ENCODE measurements around the gene NPHP4.

DNA sequence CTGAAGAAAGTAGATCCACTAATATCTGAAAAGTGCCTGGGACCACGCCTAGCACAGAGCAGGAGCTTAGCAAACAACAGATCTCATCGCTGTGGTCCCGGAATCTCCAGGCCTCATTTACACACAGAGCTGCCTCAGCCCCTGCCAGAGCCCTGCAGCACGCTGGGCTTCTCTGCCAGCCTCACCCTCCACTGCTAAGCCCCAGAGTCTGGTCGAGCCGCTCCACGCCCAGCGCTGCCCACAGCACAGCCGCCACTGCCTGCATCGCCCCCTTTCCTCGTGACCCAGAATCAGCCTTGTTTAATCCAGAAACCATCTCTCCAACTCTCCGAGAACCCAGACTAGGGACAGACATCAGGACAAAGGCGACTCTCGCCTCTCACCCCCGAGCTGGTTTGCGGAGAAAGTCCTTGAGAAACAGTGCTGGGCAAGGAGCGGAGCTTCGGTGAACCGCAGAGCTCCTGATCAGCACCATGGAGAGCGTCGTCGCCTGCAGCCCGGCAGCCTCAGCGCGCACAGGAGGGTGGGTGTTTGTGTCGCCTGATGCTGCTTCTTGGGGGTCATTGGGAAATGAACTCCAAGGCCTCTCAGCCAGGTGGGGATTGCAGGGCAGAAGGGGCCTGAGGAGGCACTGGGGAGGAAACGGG, 145.1 kb downstream of the NPHP4 start:
- TF ChIP-seq CTCF (IDR thresholded peaks at IDR 0.05; ENCODE audit: extremely low read depth in 1 of 2, insufficient read depth in 1 of 2, low read depth in 1 of 2, low read length in 2 of 2), result no peak
- no peak for TF ChIP-seq MAX (IDR thresholded peaks at IDR 0.05; ENCODE audit: insufficient read depth, insufficient read length)
- no peak for TF ChIP-seq POLR2AphosphoS5 (IDR thresholded peaks at IDR 0.05; ENCODE audit: insufficient read depth, low read depth, low read length)
- no peak for TF ChIP-seq POLR2A (IDR thresholded peaks at IDR 0.05; ENCODE audit: low read depth, low read length)
- no peak for TF ChIP-seq GATA2 (IDR thresholded peaks at IDR 0.05; ENCODE audit: insufficient read depth, insufficient read length, low read depth, low read length)
- TF ChIP-seq EZH2 (IDR thresholded peaks at IDR 0.05; ENCODE audit: borderline replicate concordance, low read depth, low read length, severe bottlenecking), result no peak

Measured in endothelial cell of umbilical vein (primary cell).